GM19455 (cell line): ENCODE data around the gene GRM7.

Experiments used
- ATAC-seq: cut with Tn5 transposase; IDR thresholded peaks from one replicate; pipeline ENCODE4 v1.9.1; 2021; ENCODE audit not compliant: unreplicated experiment

GRM7 gene

DNA sequence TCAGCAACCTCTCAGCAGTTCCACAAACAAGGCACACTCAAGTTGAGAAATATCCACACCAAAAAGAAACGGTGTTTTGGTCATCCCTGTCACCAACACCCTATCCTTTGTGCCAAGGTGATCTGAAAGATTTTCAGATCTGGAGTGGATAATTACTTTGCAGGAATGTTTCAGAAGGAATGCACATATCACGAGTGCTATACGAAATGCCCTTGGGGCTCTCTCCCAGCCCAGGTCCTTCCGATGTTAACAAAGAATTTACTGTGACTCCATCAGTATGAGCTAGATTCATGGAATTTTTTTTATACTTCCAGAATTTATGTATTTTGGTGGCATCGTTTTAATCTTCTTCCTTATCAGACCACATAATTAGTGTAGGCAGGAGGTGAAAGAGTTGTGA lies 105.0 kb downstream of the GRM7 start:
- no peak for ATAC-seq

DNA sequence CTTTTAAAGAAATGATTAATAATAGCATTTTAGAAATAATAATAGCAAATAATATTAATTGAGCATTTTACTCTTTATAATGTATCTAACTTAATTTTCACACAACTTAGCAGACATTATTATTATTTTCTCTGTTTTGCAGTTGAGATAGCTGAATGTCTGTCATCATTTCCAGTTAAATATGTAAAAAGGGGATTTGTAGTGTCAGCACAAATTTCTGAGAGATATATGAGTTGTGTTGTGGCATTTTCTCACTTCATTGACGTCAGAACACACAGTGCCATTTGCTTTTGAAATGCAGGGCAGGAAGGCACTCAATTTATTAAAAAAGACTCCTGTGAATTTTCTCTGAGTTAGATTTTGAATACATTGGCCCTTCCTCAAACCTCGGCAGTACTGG lies 111.0 kb downstream of the GRM7 start:
- no peak for ATAC-seq

DNA sequence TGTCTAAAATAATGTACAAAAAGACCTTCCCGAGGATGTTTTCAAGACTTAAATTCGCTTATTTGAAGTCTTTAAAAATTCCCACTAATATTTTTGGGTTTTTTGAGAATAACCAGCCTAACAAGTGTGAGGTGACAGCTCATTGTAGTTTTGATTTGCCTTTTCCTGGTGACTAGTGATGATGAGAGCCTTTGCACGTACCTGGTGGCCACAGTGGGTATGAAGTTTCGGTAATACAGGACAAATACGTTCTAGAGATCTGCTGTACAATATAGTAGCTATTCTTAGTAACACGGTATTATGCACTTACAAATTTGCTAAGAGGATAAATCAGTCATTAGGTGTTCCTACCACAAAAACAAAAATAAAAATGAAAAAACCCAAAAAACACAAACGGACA lies 124.9 kb downstream of the GRM7 start:
- ATAC-seq, result no peak

DNA sequence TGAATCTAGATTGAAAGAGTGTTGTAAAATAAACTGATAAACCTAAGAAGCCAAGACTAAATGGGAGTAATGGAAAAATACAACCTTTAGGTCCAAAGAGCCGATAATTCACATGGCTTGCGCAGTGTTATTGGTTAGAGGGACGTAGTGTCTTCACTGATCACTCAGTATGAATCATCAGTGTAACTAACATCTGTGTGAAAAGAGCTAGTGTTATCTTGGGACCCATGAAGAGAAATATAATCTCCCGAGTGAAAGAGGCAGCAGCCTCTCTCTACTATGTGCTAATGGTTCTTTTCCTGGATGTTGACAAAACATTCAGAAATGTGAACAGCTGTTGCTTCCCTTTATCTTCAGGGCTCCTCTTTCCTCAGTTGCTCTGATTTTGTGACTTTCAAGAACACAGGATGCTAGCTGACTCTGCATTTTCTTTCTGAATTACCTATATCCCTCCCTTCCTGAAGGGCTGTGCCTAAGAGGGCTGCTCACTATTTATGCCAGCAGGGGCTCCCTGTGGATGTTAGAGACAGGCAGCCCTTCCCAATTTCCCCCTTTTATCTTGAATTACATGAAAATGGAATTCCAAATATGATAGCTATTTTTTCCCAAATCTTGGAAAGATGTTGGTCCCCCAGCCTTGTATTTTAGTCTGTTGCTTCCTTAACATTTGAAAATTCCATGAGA lies 128.8 kb downstream of the GRM7 start:
- no peak for ATAC-seq

DNA sequence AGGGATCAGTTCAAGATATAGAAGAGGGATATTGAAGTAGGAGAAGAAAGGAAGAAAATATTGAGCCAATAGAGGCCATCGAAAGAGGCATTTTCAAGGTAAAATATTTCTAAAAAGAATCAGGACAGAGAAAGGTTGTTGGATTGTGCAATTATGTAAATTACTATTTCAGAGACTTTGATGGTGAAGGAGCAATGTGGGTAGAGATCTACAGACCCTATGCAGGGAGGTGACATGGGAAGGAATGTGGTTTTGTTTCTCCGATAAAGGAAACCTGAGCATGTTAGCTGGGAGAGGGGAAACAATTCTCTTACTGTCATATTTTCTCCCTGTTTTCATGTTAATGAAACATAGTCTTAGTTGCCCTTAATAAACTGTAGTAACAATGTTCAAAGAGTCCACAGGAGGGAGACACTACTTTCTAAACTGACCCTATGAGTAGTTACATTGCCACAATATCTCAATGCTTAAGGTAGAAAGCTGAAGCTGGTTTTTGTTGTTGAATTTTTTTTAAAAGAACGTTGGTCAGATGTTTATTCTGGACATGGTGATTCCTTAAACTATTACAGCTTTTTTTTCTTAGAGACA lies 133.3 kb downstream of the GRM7 start:
- ATAC-seq, result no peak

DNA sequence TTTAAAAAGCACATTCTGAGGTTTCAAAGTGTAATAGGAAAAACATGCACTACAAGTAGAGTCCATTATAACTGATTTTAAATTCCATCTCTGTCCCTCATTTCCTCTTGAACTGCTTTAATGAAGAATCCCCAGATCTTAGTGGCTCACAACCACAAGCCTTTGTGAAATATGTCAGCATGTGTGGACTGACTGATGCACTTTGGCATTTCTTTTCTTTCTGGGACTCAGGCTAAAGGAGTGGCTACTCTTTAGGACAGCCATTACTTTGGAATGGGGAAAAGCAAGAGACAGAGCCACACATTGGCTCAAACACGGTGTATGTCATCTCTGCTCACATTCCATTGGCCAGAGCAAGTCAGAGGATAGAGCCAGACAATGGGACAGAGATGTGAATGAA lies 139.6 kb downstream of the GRM7 start:
- no peak for ATAC-seq

DNA sequence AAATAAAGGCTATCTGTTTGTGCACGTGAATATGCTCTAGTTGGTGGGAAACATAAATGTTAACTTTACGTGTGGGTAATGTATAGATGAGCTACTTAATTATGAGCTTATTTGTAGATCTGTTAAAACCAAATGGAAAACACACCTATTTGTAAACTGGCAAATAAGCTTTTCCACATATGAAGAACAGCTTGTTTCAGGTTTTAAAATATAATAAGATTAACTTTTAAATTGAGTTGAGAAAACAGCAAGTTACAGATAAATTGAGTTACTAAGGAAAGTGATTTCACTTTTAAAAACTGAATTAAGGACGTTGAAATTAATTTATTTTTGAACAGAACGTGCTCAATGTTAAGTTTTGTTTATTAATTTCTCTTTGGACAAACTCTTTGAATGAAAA lies 140.5 kb downstream of the GRM7 start:
- ATAC-seq, result no peak

DNA sequence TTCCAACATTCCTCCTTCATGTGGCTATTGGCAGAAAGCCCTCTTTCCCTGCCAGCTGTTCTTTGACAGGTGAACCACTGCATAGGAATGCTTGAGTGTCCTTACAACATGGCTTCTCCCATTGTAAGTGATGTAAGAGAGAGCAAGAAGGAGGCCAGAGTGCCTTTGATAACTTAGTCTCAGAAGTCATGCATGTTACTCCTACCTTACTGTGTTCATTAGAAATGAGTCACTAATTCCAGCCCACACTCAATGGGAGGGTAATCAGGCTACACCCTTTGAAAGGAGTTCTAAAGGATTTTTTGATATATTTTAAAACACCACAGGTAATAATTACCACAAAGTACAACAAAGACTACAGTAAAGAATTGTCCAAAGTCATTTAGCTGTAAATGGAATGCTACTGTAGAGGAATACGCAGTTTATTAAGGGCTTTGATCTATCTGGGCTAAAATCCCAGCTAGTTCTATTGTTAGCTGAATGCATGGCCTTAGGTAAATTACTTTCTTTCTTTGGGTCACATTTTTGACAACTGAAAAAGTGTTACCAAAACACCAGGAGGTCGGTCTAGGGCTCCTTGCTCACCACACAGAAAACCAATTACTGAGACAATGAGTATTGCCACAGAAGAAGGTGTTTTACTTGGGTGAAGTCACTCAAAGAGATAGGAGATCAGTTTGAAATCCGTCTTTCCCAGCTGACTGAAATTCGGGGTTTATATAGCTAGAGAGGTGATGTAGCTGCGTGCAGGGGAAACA lies 154.9 kb downstream of the GRM7 start:
- ATAC-seq, result no peak

DNA sequence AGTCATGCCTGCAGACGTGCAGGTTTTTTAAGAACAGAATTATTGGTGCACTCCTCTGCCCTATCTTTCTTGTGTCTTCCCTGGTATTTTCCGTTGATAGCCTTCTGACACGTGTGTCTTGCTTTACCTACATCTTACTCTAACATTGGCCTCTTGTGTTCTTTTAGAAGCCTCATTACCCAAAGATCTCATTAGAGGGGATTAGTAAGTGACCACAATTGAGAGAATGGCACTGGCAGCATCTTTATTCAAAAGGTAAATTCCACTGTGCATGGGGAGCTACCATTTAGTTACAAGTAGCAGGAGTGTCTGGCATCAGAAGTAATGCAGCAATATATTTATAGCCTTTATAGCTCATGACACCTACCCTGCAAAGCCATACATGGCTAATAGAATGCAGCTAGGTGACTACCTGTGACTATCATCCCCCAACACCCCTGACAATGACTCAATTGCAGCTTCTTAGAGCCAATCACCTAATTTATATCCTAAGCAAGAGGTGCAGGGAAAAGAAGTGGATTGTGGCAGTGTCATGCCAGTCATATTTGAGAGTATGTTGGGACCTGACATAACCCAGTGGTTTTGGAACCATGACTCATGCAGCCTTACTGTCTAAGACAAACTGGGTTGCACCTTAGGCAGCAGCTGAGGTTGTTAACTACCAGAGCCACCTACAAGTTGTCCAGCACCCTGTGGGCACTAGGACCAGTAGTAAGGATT lies 164.8 kb downstream of the GRM7 start:
- no peak for ATAC-seq

DNA sequence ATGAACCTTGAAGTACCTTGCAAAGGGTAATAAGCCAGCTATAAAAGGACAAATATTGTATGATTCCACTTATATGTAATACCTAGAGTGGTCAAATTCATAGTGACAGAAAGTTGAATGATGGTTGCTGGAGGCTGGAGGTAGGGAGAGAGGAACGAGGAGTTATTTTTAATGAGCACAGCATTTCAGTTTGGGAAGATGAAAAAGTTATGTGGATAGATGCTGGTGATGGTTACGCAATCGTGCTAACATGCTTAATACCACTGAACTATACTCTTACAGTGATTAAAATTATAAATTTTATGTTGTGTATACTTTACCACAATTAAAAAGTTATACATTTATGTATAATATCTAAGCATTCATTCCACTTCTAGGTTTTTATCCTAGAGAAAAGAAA lies 168.6 kb downstream of the GRM7 start:
- no peak for ATAC-seq

DNA sequence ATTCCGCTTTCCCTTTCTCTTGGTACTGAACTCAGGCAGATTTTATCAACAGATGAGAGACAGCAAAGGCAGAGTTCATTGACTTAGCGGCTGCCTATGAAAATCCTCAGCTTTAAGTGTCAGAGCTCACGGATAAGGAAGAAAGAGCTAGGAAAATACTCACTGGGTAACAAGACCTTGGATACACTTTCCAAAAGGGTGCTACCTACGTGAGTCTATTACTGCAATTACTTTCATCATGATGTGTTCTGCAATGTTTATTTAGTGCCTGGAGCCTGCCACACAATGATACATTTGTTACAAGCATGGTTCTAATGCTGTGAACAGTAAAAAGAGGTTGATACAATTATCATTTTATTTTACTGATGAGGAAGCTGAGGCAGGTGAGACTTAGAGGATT lies 177.5 kb downstream of the GRM7 start:
- ATAC-seq, result no peak

DNA sequence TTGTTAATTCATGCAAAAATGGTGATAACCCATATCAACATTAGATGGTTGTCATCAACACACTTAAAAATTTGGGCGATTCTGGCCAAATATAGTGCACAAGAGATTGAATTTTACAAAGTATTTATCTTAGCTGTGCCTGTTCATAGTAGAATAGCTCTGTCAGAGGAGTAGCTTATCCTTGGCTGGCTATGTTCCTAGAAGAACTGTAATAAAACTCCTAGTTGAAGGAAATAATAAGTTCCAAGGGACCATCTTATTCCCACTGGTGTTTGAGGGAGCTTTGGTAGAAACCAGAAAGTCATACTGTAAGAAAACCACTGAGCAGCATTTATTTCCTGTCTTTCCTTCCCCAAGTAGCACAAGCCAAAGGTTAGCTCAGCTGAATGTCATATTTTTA lies 201.8 kb downstream of the GRM7 start:
- no peak for ATAC-seq

DNA sequence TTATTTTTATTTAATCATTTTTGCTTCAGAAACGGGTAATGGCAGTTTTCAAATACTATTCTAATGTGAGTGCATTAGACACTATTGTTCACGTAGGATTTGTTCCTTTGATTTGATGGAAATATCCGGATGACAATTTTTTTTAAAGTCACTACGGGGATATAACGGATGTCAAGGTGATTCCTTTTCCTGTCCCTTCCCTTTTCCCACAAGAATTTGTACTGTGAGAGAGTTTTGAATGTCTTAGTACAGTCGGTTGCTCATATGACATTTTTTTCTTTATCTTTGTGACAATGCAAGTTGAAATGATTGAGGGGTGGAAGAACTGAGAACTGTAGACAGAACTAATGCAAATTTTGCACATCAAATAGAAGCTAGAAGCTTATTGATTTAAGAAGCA lies 209.5 kb downstream of the GRM7 start:
- no peak for ATAC-seq

DNA sequence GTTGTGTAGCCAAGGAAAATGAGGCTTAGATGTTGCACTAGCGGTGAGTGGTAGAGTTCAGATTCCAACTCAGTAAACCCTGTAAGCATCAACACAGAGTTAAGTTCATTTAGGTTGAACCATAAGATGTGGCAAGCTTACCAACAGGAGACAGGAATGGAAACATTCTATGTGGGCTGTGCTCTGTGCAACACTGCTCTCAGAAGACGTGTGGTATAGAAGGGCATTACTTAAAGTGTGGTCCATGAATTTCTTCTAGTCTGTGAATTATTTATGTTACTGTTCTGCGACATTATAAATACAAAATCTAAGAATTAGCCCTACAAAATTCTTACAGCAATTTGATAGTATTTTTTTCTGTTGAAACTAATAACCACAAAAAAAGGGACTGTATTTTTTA lies 213.3 kb downstream of the GRM7 start:
- ATAC-seq, result no peak

DNA sequence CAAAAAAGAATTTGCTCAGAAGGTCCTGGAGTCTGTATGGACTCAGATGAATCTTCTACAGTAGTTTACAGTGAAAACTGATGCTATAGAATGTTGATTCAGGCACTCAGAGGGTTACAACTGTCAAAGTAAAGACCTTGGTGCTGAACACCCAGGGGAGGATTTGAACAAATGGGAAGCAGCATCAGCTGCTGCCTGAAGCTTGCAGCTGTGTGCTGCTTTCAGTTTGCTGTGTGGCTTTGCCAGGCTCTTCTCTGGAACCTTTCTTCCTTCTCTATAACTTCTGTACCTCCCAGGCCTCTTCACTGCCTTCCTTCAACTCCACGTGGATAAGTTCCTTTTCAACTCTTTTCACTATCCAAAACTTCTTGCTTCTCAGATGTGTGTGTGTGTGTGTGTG lies 214.2 kb downstream of the GRM7 start:
- no peak for ATAC-seq

DNA sequence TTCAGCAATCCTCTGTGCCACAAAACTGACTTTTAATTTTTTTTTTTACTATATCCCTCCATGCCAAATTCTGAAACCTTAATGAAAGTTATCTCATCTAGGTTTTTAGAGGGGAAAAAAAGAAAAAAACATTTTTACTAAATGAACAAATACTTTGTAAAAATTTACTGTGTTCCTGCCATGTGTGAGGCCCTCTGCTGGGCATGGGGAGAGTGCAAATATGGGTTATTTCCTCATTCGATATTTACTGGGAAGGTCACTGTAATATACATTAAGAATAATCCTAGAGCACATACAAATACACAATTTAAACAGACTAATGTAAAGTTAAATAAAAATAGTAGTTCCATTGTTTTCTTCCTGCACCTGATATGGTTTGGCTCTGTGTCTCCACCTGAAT lies 215.0 kb downstream of the GRM7 start:
- ATAC-seq, result no peak

DNA sequence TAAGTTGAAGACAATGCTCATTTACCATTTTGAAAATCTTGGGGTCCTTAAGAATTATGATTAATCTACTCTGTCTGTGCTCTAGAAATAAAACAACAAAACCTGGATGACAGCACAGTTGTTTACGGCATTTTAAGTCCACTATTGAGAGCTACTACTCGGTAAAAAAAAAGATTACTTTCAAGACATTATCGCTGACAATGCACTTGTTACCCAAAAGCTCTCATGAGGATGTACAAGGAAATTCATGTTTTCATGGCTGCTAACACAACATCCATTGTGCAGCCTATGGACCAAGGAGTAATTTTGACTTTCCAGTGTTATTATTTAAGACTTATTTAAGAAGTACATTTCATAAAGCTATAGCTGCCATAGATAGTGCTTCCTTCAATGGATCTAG lies 221.3 kb downstream of the GRM7 start:
- ATAC-seq, result no peak

DNA sequence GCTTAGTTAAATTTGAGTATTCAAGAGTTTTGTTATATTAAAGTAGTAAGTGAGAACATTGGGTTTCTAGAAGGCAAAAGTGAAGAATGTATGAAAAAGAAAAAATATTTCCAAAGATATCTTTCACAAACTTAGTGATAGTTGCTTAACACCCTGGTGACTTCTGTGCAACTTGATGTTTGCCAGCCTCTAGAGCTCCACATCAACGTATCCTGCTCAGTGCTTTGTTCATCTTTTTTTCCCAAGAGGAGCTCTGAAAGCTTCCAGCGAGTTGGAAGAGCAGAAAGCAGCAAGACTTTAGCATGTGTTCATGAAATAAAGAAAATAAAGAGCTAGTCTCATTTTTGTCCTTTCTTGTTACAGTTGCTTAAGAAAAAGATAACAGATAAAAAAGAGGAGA lies 225.5 kb downstream of the GRM7 start:
- ATAC-seq, result no peak

DNA sequence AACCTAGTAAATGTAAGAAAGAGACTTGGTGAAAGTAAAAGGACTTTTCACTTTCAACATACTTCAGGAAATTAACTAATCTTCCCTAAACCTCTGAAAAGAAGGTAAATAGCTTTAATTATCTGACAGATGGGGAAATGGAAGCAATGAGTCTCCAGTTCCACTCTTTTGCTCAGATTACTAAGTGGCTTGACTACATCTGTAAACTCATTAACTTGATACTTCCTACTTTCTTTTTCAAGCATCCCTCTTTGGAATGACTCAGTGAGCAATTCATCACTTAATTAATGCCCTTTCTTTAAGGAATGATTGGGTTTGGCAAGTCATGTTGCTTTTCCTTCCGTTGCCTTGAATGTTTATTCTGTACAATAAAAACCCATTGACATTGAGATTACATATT lies 234.2 kb downstream of the GRM7 start:
- ATAC-seq, result no peak

DNA sequence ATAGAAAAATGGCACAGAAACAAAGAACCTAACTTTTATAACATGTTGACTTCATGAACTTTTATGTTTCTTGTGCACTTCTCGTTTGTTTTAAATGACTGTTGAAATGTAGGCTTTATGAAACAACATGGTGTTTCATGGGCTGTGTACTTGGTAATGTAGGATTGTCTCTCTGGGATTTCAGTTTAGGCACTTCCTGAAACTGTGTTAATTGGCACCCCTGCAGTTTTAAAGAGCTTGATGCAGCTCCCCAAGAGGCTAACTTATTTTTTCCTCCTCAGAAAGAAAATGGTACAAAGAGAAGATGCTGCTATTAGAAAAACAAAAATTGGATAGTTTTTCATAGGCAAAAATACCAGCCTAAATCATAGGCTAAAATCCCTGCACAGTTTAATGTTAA lies 239.2 kb downstream of the GRM7 start:
- ATAC-seq, result no peak

DNA sequence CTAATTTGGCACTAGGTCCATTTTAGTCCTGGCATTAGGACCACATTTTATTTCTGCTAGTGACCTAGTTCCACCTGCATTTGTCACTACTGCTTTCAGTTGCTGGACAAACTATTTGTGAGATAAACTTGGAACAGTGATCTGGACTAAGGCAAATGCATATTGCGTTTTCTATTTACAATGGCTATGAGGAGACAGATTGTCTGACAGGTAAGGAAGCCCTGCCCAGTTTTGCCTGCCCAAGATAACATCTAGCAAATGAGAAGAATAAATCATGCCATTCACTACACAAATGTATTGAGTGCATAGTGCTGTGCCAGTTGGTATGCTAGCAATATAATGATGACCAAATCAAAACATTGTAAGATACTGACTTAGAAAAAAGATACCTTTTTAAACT lies 245.7 kb downstream of the GRM7 start:
- ATAC-seq, result no peak

DNA sequence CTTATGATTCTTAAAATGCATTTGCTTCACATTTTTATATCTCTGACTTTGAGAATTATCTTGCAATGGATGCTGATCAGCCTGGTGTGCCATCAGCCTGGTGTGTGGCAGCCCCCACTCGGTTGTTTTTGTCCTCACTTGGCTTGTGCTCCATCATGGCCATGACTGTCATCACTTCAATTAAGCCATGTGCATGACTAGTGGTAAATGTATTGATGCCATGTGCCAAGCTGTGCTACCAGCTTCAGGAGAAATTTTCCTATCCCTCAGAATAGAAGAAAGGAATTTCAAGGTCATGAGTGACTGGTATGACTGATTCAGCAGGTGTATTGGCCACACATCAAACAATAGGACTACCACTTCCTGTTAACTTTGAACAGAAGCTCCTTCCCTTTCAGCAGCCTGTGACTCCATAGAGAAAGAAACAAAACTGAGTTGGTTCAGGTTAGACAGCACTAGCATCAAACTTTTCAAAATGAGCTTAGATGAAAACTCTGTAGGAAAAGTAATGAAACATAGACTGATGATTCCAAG lies 251.7 kb downstream of the GRM7 start:
- ATAC-seq, result no peak
